Ovary (tissue), 9 donors: ENCODE data around the gene SYT2. TPM values are rescaled to one million over a fixed set of nuclear protein-coding genes. Genes with fewer than 3 reads are reported as not detected.

Experiments used
- DNase-seq, 5 donors: peaks; one replicate each; pipeline ENCODE4 v3.0.0-alpha.2; 2019 to 2020
- H3K27ac ChIP-seq, 2 donors: fragments of 200-600 bp; one replicate each; pipeline versions ENCODE4 v1.5.1 to v1.8.0; 2019 to 2022
- H3K27me3 ChIP-seq: fragments of 200-600 bp; one replicate; pipeline ENCODE4 v1.8.0; 2022
- H3K36me3 ChIP-seq: fragments of 200-600 bp; sonication (generic); one replicate; pipeline ENCODE4 v1.5.1; 2019
- H3K4me1 ChIP-seq: one replicate; pipeline ENCODE4 v1.8.1; 2013; ENCODE audit warnings: mild to moderate bottlenecking, moderate library complexity; ENCODE audit not compliant: insufficient read depth
- H3K4me3 ChIP-seq: fragments of 200-600 bp; sonication (generic); one replicate; pipeline ENCODE4 v1.5.1; 2017
- H3K9me3 ChIP-seq, 2 donors: fragments of 200-600 bp in 1 of 2; sonication (generic) in 1 of 2; one replicate each; pipeline versions ENCODE4 v1.5.1 to v1.8.1; 2013 to 2019; ENCODE audit warnings: mild to moderate bottlenecking in 1 of 2, moderate library complexity in 1 of 2
- EP300 ChIP-seq: sonication (generic); formaldehyde crosslinking; IDR thresholded peaks from one replicate; pipeline ENCODE4 v1.6.1; 2017; ENCODE audit warnings: antibody characterized with exemption
- POLR2A ChIP-seq: fragments of 450-650 bp; IDR thresholded peaks from one replicate; pipeline ENCODE4 v1.6.1; 2017; ENCODE audit warnings: antibody characterized with exemption, mild to moderate bottlenecking, moderate library complexity
- WGBS, 3 donors: extraction: QIAGEN DNeasy Blood & Tissue Kit in 1 of 3; methylation state at CpG; one replicate each; pipeline versions ENCODE4 v1.1.5 to v1.1.7; 2013 to 2017; 5-methylcytosine and 5-hydroxymethylcytosine counted together
- intact Hi-C, 4 donors: fragments of 100-400 bp; cut with DNase I; formaldehyde crosslinking; loops; one replicate each; pipeline versions ENCODE4 v1.11.0 to v1.15.1; 2022 to 2023
- polyA plus RNA-seq, 2 donors: library from polyadenylated mRNA; stranded (reverse); fragments of 200-250 nt in 1 of 2; fragments of 350-450 nt in 1 of 2; fragmentation: Illumina TruSeq in 1 of 2; extraction: RNeasy Lipid Tissue Mini Kit (QIAGEN cat#74804) in 1 of 2; gene quantifications; one replicate each; pipeline ENCODE4 v1.2.3, GENCODE V29; 2013 to 2014
- total RNA-seq, 7 donors: library from RNA; depleted of rRNA in 2 of 7; stranded (reverse); fragments of >200 nt in 2 of 7; fragmentation: NEBNext Ultra II Directional in 3 of 7; extraction: Animal tissue kit (Norgen Biotek cat#: 25700) in 3 of 7; gene quantifications; one replicate each; pipeline versions ENCODE4 v1.1.0 to v1.2.4, GENCODE V29; 2016 to 2023
- TF ChIP-seq, protein P1 (sequence below), 3 donors: fragments of 450-650 bp in 2 of 3; fragments of 200-600 bp in 1 of 3; IDR thresholded peaks; one replicate each; pipeline versions ENCODE4 v1.5.1 to v1.8.0; 2016 to 2022; ENCODE audit warnings: antibody characterized with exemption in 3 of 3, mild to moderate bottlenecking in 1 of 3
- donor health status: DM: no; HTN: no; CAD: no; lungs with moderate emphysema.
- donor health status: DM: no; HTN: no; CAD: no.
- donor health status: Bipolar disorder and iron deficiency.
- donor health status: DM: yes; HTN: yes; CAD: no.
- donor health status: DM: no; HTN: no; CAD: no.
- donor health status: DM: yes; HTN: yes; CAD: no.

The SYT2 gene
- total and polyA plus RNA-seq, 9 donors, result 0.34 to 5.5 (median 0.57) TPM; not detected in 1

DNA sequence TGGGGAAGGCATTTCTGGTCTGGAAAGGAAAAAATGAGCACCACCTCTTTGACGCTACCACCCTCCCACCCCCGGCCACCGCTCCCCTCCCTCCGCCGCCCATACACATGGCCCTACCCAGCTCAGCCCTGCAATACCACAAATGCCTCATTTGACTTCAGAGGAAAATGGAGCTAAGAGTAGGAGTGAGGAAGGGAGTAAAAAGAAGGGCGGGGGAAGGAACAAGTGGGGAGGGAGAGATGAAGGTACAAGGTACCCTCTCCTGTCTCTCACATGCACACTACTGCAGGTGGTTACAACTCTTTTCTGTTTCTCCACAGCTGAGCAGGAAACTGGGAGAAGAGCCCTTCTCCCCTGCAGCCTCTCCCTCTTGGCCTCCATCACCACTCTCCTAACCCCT, 7.1 kb downstream of the SYT2 start:
- intact Hi-C loops, result loop anchor here in 1 of 4 donors (10.0 kb wide), 1 partner anchor 498 kb away; no protein-coding TSS in a partner anchor
- TF ChIP-seq POLR2A (no peak), EP300 (no peak)
- no peak for DNase-seq
- Histone ChIP-seq H3K4me1 (no peaks in the 10 kb centered on the region), H3K36me3 (no peaks in the 10 kb centered on the region), H3K27me3 (no peaks in the 10 kb centered on the region), H3K9me3 (no peaks in the 10 kb centered on the region), H3K27ac (no peak overlapping the region), H3K4me3 (no peak overlapping the region)
- 59 to 73% (median 68%) methylated on average over 6 of the region's 6 CpGs for WGBS, 3 donors

DNA sequence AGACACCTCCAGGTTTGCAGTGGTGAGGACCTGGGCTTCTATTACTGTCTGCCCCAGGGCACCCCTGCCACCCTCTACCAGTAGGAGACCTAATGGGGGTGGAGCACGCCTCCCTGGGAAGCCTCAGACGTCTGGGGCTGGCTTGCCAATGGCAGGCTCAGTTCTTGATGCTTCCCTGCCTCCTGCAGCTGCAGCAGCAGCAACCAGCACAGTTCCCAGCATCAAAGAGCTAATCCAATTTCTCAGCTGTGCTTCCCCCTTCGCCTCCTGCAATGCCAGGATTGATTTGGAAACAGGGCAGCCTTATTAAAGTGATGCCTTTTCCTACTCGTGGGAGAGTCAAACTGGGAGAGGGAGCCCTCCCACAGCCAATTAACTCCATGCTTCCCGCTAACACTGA, 8.2 kb downstream of the SYT2 start:
- no peak overlapping the region for H3K4me3 ChIP-seq
- no peak for DNase-seq
- no peaks in the 10 kb centered on the region for H3K4me1 ChIP-seq
- H3K27me3 ChIP-seq, result no peaks in the 10 kb centered on the region
- 63 to 73% (median 71%) methylated on average over 5 of the region's 5 CpGs for WGBS, 3 donors
- TF ChIP-seq POLR2A (no peak), EP300 (no peak)
- TF ChIP-seq, protein P1, sequence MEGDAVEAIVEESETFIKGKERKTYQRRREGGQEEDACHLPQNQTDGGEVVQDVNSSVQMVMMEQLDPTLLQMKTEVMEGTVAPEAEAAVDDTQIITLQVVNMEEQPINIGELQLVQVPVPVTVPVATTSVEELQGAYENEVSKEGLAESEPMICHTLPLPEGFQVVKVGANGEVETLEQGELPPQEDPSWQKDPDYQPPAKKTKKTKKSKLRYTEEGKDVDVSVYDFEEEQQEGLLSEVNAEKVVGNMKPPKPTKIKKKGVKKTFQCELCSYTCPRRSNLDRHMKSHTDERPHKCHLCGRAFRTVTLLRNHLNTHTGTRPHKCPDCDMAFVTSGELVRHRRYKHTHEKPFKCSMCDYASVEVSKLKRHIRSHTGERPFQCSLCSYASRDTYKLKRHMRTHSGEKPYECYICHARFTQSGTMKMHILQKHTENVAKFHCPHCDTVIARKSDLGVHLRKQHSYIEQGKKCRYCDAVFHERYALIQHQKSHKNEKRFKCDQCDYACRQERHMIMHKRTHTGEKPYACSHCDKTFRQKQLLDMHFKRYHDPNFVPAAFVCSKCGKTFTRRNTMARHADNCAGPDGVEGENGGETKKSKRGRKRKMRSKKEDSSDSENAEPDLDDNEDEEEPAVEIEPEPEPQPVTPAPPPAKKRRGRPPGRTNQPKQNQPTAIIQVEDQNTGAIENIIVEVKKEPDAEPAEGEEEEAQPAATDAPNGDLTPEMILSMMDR (IDR thresholded peaks at IDR 0.05), result no peak
- no peaks in the 10 kb centered on the region for H3K36me3 ChIP-seq
- intact Hi-C loops, result loop anchor here in 1 of 4 donors (10.0 kb wide), 1 partner anchor 497 kb away; no protein-coding TSS in a partner anchor
- H3K27ac ChIP-seq, result no peak overlapping the region
- H3K9me3 ChIP-seq, result no peaks in the 10 kb centered on the region

DNA sequence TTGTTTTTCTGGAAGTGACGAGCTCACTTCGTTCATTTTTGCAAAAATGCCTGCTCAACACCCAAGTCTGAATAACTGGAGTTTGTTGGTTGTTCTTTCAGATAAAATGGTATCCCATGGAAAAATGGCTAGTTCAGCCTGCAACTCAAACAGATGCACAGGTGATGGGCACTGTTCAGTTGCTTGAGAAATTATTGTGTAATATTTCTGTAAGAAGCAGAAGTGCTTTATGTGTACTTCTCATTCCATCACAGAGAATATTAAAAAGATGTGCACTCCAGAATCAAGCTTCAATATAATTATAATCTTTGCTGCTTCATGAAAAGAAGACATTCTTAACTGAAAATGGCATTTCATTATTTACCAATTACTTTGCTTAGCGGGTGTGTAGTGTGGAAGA, 9.1 kb downstream of the SYT2 start:
- WGBS, 3 donors, result 85 to 89% (median 86%) methylated on average over 3 of the region's 3 CpGs
- DNase-seq, result no peak
- Histone ChIP-seq H3K36me3 (no peaks in the 10 kb centered on the region), H3K4me1 (no peaks in the 10 kb centered on the region), H3K4me3 (no peak overlapping the region), H3K9me3 (no peaks in the 10 kb centered on the region), H3K27me3 (no peaks in the 10 kb centered on the region), H3K27ac (no peak overlapping the region)
- intact Hi-C loops, result loop anchor here in 1 of 4 donors (10.0 kb wide), 1 partner anchor 496 kb away; no protein-coding TSS in a partner anchor
- TF ChIP-seq, protein P1 (IDR thresholded peaks at IDR 0.05), result no peak
- no peak for TF ChIP-seq EP300

DNA sequence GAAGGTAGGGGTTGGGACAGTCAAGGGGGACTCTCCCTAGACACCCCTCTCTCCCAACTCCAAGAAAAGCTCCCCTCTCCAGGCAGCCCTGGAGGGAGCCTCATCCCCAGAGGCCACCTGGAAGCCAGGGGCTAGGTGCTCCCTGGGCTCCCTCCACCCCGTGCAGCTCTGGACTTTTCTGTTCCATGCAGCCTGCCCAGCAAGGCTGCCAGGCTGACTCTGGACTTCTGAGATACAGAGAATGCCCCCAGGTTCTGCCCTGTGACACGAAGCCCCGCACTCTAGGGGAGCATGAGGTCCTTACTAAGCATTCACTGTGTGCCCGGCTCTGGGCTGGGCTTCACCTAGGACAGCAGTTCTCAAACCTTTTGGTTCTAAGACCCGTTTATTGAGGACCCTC, 10.2 kb downstream of the SYT2 start:
- DNase-seq, result no peak
- no peaks in the 10 kb centered on the region for H3K27me3 ChIP-seq
- TF ChIP-seq POLR2A, result no peak
- no peak overlapping the region for H3K27ac ChIP-seq
- no peak overlapping the region for H3K4me3 ChIP-seq
- WGBS, 3 donors, result 80 to 90% (median 83%) methylated on average over 5 of the region's 5 CpGs
- intact Hi-C loops, result loop anchor here in 1 of 4 donors (10.0 kb wide), 1 partner anchor 495 kb away; no protein-coding TSS in a partner anchor
- no peaks in the 10 kb centered on the region for H3K4me1 ChIP-seq
- H3K9me3 ChIP-seq, result no peaks in the 10 kb centered on the region
- no peaks in the 10 kb centered on the region for H3K36me3 ChIP-seq

DNA sequence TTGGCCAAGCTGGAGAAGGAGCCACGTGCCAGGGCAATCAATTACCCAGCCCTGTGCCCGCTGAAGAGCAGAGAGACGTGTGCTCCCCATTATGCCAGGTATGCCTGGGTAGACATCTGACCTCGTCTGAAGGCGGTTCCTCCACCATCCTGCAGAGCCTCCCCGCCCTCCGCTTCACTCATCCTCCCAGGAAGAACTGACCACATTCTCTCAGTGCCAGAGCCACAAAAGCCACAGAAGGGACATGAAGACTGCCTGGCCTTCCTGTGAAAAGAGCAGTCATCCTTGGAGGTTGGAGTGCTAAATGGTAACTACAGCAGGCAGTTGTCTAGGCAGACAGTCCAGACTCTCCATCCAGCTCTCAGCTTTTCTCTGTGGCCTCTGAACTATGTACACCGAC, 12.0 kb downstream of the SYT2 start:
- no peaks in the 10 kb centered on the region for H3K4me1 ChIP-seq
- no peaks in the 10 kb centered on the region for H3K36me3 ChIP-seq
- H3K9me3 ChIP-seq, result no peaks in the 10 kb centered on the region
- 79 to 90% (median 82%) methylated on average over 8 of the region's 8 CpGs for WGBS, 3 donors
- TF ChIP-seq POLR2A (no peak), EP300 (no peak)
- TF ChIP-seq, protein P1 (IDR thresholded peaks at IDR 0.05), result no peak
- no peak overlapping the region for H3K4me3 ChIP-seq
- no peak overlapping the region for H3K27ac ChIP-seq
- no peaks in the 10 kb centered on the region for H3K27me3 ChIP-seq
- intact Hi-C loops, result no loop called here
- DNase-seq, result no peak
